MV-4-11 (cell line): ENCODE results near the gene PLXNA4.
A peak's percentile ranks its signal among the peaks of the same experiment; 100 is the strongest.

Experiments
- DNase-seq: peaks from one replicate; lab custom pipeline; 2025; lab: John Stamatoyannopoulos, UW

Gene PLXNA4

GRCh38 chr7:132438926-132439325, 137.3 kb downstream of the PLXNA4 start:
- DNase-seq, result no peak

DNA sequence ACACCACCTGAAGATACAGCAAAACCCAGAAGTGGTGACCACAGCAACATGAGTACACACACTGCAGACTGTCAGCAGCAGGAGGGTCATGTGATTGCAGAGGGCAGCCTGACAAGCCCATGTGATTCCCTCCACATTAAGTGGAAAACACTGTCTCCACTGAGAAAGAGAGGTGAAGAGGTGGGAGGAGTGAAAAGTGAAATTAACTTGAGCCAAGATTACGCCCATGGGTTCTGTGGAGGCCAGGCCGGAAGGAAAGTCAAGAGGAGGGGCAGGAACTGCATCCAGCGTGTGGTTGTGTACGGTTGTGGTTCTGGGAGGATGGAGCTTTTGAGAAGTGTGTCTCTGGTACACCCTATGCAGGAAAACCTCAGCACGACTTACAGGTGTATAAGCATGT, 138.5 kb downstream of the PLXNA4 start:
- DNase-seq, result no peak

GRCh38 chr7:132436121-132436520, 140.1 kb downstream of the PLXNA4 start:
- DNase-seq, result no peak

DNA sequence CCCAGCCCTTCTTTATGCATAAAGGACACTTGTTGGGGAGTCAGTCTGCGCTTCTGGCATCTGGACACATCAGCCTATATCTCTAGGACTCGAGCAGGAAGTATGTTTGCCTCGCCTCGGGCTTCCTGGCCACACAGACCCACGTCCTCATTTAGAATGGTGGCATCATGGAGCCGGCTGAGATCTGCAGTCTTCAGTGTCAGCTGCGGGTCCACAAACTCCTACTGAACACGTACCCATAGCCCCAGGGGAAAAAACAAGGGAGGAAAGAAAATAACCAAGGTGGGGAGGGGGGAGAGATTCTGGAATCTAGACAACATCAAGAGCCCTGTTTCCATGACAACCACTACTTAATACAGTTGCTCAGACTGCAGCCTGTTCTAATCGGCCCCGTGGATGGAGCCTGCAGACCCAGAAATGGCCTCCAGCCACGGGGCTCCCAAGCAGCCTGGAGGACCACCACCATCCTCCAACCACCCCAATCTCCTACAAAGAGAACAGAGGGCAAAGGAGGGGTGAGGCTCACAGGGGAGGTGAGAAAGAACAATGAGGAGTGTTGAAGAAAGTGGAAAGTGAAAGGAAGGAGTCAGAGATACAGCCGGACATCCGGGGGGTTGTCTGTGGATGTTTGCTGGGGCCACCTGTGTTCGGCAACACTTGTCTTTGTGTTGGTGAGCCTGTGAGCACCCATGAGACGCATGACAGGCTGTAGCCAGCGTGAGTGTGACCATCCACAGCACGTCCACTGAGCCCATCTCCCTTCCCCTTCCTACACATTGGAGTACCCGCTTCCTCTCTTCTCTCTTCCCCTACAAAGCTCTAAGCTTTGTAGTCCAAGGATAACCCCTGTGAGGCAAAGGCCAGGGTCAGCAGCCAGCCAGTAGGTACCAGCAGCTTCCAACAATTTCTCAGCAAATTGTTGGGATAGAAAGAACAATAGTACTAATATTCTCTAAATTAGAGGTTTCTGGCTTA, 141.0 kb downstream of the PLXNA4 start:
- DNase-seq, result no peak

DNA sequence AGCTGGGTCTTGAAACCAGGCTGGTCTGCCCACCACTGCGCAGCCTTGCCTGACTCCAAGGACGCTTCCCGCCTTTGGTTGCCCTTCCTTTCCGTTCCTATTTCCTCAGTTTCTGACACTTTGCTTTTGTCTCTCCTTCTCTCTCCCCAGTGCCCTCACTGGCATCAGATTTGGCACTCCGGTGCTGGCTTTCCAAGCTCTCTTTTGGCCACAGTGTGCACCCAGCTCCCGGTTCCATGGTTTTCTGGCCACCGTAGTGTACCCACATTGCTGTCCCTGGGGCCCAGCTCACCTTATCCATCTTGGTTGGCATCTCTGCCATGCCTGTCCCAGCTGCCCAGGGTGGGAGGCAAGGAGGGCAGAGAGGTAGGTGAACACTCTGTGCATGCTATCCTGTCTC, 142.2 kb downstream of the PLXNA4 start:
- no peak for DNase-seq

DNA sequence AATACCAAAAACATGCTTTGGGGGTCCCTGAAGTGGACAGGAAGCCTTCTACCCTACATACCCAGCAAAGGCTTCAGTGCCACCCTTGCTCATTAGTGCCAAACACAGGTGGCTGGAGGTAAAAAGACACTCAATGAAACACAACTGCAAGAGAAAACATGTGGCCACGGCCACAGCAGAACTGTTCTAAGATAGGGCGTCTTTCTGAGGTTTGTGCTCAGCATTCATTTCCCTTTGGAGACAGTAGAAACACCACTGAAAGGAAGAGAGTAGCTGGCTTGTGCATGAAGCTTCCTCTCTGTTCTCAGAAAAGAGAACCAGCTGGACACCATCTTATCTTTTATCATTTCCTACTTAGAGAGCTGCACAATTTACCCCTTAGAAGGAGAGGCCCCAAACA, 143.0 kb downstream of the PLXNA4 start:
- peak; percentile 71 for DNase-seq

GRCh38 chr7:132430861-132431822, 145.1 kb downstream of the PLXNA4 start:
- peak; percentile 54 for DNase-seq

DNA sequence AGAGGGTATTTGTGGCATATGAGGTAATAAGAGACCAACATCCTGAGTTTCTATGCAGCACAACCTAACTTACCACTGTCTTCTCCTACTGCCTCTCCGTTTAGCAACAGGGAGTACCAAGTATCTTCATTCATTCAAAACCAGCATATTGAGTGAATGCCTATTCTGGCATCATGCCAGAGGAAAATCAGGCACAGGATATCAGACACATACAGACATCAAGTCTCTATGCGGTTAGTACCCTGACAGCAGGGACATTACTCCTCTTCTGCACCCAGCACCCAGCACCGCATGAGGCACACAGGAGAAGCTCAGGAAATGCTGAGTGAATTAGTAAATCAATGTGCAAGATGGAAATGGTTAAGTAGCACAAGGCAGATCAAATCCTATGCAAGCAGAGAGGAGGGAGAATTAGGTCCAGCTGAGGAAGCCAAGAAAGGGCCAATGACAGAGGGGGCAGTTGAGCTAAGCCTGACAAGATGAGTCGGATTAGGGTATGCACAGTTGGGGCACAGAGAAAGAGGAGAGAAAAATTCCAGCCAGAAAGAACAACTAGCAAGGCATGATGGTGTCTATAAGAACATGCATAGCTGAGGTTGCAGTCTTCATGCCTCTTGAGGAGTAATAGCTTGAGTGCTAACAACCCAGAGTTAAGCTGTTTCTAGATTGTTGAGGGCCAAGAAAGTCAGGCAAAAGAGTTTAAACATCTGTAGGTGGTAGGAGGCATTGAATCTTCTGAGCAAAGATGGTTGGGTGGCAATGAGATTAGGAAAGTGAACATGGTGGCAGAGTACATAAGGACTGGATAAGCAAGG, 146.0 kb downstream of the PLXNA4 start:
- no peak for DNase-seq

DNA sequence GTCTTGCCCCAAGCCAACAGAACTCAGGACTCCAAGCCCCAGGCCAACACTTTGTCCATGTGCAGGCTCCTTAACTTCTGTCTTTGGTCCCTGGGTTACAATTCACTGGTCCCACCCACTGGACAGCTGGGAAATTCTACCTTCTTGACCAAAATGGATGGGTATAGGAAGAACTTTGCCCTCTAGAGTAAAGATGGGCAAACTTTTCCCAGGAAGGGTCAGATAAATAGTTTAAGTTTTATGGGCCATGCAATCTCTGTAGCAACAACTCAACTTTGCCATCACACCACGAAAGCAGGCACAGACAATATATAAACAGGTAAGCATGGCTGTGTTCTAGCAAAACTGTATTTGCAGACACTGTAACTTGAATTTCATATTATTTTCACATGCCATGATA, 147.1 kb downstream of the PLXNA4 start:
- no peak for DNase-seq

DNA sequence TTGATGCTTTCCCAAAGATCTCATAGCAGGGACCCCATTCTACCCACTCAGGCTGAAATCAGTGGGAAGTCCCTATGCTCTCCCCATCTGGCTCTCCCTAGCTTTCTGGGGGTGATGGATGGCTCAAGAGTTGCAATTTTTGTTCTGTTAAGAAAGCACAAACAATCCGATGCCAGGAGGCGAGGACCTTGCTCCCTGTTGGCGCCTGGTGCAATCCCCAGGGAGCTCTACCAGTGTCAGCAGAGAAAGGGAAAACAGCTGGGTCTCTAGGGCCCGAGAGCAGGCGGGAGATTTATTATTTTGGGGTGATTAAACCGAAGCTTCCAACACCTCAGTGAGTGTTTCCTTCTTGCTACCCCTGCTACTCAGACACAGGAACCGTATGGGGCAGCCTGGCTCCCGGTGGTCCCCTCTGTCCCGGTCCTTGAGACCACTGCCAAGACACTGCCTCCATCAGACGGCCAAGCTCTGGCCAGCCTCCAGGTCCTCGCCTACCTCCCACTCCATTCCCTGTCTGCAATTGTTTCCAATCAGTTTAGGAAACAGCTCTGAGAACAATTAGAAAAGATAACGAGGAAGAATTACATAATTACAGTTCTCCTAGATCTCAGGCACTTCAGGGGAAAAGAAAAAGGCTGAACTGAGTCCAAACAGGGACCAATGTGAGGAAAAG, 147.9 kb downstream of the PLXNA4 start:
- no peak for DNase-seq

- DNase-seq, result no peak
Observed at GRCh38 chr7:132425942-132426341, 150.3 kb downstream of the PLXNA4 start.

DNA sequence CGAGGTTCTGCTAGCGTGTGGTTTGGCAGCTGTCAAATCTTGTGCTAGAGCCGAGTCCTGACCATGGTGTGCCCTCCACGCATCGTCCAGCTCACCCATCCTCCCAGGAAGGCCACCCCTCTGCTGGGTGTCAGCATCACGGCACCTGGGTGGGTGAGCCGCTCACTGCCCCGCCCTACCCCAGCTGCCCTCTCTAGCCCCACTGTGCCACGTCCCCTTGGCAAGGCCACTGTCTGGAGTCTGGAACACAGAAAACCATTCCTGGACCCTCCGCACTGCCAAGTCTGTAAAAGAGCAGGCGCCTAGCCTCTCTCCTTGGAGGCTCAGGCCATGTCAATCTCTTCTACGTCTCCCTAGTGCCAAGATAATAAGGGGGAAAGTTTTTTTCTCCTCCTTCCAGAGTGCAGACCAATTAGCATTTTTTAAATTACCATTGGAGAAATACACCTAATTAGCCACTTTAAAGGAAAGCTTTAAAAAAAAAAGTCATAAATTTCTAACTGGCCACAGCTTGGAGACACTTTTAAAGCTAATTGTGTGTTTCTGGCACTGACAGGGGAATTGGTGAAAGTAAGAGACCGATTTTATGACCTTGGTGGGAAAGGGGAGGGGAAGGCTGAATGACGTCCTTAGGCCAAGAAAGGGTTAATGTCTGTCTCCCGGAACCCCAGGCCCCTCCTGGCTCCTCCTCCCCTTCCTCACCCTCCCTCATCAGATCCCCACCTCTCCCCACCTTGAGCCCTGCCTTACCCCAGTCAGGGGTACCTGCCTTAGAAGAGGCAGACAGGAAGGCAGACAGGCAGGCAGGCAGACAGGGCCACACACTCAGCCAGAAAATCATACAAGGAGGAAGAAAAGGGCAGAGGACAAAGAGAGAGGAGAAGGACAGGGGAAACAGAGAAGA, 151.2 kb downstream of the PLXNA4 start:
- no peak for DNase-seq

DNA sequence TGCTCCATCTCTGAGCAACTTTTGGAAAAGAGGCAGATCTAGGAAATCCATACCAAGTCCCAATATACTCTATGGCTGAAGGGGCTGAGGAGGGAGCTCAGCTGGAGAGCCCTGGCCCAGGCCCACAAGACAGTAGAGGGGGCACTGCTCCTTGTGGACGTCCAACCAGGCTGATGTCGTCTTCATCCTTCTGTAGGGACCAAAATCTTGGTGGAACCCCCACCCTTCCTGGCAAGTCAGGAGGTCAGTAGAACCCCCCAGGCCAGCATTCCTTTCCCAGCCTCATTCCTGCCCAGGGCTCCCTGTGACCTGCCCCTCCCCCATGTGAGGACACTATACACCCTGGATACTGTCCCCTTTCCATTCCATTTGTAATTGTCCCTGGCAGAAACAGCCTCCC, 152.0 kb downstream of the PLXNA4 start:
- no peak for DNase-seq

- DNase-seq, result no peak
Observed at GRCh38 chr7:132423594-132424200, 152.6 kb downstream of the PLXNA4 start.

- DNase-seq, result no peak
Observed at GRCh38 chr7:132422502-132423111, 153.7 kb downstream of the PLXNA4 start.

- no peak for DNase-seq
Observed at GRCh38 chr7:132420527-132420926, 155.7 kb downstream of the PLXNA4 start.

DNA sequence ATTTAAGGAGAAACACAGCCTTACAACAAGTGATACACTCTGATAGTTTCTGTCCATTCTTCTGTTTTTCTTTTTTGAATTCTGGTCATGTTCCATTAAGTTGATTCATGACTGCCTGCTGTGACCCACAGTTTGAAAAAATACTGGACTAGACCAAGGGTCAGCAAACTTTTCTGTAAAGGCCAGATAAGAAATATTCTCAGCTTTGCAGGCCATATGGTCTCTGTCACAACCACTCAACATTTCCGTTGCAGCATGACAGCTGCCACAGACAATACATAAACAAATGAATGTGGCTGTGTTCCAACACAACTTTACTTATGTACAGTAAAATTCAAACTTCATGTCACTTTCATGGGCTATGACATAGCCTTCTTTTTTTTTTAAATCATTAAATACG, 156.7 kb downstream of the PLXNA4 start:
- no peak for DNase-seq

GRCh38 chr7:132418840-132419239, 157.4 kb downstream of the PLXNA4 start:
- no peak for DNase-seq
